ENCODE data around the gene PLXNA4.

PLXNA4 gene

DNA sequence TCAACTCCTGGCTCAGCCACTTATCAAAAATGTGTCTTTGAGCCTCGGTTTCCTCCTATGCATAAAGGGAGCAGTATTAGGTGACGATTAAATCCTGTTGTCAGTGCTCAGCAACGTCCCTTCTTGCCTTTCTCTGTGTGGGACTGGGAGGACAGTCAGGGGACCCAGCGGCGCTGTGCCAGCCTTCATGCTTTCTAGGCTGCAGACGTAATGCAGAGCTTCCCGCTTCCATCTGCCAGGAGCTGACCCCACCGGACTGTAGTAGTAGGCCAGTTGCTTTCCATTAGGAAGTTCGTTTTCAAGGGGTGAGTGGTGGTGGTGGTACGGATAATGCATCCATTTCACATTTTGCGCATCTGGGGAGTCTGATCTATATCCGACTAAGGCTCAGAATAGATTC is 321.8 kb downstream of the PLXNA4 start:
- DNase-seq (ENCODE audit: extremely low read depth, low read depth), result no peak
- TF ChIP-seq, protein P1, sequence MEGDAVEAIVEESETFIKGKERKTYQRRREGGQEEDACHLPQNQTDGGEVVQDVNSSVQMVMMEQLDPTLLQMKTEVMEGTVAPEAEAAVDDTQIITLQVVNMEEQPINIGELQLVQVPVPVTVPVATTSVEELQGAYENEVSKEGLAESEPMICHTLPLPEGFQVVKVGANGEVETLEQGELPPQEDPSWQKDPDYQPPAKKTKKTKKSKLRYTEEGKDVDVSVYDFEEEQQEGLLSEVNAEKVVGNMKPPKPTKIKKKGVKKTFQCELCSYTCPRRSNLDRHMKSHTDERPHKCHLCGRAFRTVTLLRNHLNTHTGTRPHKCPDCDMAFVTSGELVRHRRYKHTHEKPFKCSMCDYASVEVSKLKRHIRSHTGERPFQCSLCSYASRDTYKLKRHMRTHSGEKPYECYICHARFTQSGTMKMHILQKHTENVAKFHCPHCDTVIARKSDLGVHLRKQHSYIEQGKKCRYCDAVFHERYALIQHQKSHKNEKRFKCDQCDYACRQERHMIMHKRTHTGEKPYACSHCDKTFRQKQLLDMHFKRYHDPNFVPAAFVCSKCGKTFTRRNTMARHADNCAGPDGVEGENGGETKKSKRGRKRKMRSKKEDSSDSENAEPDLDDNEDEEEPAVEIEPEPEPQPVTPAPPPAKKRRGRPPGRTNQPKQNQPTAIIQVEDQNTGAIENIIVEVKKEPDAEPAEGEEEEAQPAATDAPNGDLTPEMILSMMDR (IDR thresholded peaks at IDR 0.05; ENCODE audit: low read depth, low read length), result no peak

DNA sequence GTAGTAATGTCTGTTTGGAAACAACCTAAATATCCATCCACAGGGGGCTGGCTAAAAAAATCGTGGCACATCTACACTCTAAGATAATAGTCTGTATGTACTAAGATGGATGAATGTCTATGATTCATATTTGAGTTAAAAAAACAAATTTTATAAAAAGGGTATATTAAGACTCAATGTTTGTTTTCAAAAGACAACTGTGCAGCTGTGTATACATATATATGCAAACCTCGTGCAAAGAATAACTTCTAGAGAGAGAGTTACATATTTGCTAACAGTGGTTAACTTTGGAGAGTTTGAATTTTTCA is 323.5 kb downstream of the PLXNA4 start:
- DNase-seq (ENCODE audit: extremely low read depth, low read depth), result no peak
- TF ChIP-seq, protein P1 (IDR thresholded peaks at IDR 0.05; ENCODE audit: low read depth, low read length), result no peak

DNA sequence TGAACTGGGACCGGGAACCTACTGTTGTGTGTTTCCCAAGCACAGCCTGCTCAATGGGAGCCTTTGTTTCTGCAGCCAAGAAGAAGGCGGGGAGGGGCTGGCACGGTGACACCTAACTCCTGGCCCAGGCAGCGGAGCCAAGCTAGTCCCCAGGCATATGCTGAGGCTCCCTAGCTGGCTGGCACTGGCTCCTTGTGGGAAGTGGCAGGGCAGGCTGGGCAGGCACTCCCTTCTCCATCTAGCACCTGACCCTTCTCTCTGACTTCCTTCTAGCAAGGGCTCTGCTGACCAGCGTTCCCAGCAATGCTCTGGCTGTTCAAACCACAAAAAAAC is 325.0 kb downstream of the PLXNA4 start:
- TF ChIP-seq, protein P1 (IDR thresholded peaks at IDR 0.05; ENCODE audit: low read depth, low read length), result no peak
- DNase-seq (ENCODE audit: extremely low read depth, low read depth), result no peak

DNA sequence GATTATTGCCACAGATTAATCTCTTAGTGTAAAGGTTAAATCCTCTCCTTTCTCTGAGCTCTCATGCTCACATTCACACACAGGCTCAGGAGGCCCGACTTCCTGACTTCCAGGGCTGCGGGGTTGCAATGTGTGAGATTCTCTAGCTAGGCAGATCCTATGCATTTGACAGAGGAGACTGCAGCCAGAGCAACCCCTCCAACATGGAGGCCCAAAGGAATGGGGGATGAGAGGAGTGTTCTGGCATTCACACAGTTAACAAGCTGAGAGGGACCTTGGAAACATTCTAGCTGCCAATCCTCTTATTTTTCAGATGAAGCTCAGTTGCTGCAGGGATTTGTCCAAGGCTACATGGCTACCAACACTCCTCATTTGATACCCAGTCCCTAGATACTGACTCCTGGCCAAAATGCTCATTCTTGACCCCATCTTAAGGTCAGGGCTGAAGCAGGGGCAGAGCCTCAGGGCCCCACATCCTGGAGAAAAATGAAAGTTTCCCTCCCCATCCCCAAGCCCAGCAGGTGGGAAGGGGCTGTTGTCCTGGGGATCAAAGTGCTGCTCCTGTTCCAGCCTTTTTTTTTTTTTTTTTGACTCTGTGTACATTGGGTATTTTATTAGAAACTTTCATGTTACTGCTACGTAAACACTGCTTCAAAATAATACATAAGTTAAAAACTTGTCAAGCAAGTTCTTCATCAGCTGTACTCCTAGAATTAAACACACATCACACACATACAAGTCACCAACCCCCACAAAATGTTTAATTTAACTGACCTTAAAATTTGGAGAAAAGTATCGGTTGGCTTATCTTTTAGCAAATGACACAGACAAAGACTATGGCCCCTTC is 325.6 kb downstream of the PLXNA4 start:
- TF ChIP-seq, protein P1 (IDR thresholded peaks at IDR 0.05; ENCODE audit: low read depth, low read length), result no peak
- no peak for DNase-seq (ENCODE audit: extremely low read depth, low read depth)

DNA sequence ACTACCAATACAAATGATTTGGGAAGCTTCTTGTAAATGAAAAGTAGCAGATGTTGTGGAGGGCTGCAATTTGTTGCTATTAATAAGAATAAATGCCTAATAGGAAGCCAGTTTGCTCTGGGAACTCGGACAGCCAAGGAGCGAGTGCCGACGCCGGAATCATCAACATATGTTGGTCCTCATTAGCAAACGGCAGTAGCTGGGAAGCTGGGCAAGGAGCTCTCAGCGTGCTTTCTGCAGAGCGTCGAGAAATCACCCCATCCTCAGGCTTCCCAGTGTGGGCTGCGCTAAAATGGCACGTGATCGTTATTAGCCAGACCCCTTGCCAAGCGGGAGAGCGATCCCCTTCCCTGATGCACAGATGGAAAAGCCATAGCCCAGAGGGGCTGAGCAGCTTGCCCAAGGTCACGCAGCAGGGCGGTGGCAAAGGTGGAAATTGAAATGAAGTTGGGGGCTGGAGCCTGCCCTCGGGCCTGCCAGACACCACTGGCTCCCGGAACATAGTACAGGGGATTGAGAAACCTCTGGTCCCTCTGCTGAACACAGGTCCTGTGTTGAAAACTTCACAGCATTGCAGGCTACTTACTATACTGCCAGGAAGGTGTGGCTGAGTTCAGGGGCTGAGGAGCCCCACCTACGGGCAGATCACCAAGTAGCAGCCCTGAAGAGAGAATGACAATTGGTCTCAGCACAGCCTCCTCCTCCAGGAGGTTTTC is 326.9 kb downstream of the PLXNA4 start:
- TF ChIP-seq, protein P1 (IDR thresholded peaks at IDR 0.05; ENCODE audit: low read depth, low read length), result no peak; the same call in 1 of the 2 replicates
- DNase-seq (ENCODE audit: extremely low read depth, low read depth), result no peak

DNA sequence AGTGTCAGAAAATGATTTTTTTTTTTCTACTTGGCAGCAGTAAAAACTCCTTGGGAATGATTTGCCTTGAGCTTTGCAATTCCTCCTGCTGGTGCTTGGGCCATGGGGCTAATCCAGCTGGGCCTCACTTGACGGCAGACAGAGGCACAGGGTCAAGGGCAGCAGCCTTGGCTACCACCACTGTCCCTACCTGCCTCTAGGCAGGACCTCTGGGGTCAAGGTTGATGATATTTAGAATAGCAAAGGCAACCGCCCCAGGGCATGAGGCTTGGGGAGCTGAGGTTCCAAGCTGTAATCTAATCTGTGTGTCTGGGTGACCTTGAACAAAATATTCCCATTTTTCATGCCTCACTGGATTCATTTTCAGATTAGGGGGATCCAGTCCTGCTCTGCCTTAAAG is 327.4 kb downstream of the PLXNA4 start:
- TF ChIP-seq, protein P1 (IDR thresholded peaks at IDR 0.05; ENCODE audit: low read depth, low read length), result no peak
- DNase-seq (ENCODE audit: extremely low read depth, low read depth), result no peak

DNA sequence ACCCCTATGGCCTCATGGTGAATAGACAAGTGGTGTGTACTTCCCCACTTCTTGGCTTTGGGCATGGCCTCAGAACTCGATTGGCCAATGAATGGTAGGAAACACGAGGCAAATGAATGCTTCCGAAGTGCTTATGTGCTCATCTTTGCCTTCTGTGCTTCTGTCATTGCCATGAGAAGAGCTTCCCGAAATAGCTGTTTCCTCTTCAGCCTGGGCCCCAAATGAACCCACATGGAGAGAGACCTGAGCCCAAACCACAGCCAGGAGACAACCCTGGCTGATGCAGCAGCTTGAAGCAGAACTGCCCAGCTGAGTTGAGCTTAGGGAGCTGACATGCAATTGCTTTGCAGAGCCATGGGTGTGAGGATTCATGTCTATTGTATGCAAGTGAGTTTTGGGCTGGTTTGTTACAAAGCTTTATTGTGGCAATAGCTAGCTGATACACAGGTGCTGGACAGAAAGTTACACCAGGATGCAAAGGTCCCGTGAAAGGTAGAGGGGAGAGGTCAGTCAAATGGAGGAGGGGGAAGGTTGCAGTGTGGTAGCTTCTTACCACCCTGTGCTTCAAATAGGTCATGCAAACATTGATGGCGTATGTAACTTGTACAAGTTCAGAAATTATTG is 328.2 kb downstream of the PLXNA4 start:
- no peak for DNase-seq (ENCODE audit: extremely low read depth, low read depth)

More for the DNA sequence above, 328.2 kb downstream of the PLXNA4 start:
- TF ChIP-seq, protein P1 (IDR thresholded peaks at IDR 0.05; ENCODE audit: low read depth, low read length), result no peak
